Liver (tissue), 3 donors: ENCODE measurements around the gene MSL1.

Source experiments
- CTCF ChIP-seq: fragments of 150-350 bp; IDR thresholded peaks from 2 replicates; pipeline ENCODE4 v1.5.1; 2017; ENCODE audit warnings: improper control_type of control experiment, low read depth, low read length; ENCODE audit not compliant: missing input control
- EGR1 ChIP-seq, 2 donors: IDR thresholded peaks; 2 replicates each; pipeline ENCODE4 v1.6.1; 2016 to 2018; ENCODE audit warnings: antibody characterized with exemption in 2 of 2, low read depth in 2 of 2
- GABPA ChIP-seq, 2 donors: IDR thresholded peaks in 1 of 2; conservative IDR thresholded peaks in 1 of 2; 2 replicates each; pipeline ENCODE4 v1.6.1; 2016; ENCODE audit warnings: antibody characterized with exemption in 2 of 2, mild to moderate bottlenecking in 1 of 2, moderate library complexity in 1 of 2
- HNF4A ChIP-seq, 2 donors: conservative IDR thresholded peaks; 2 replicates each; pipeline ENCODE4 v1.6.1; 2016; ENCODE audit warnings: antibody characterized with exemption in 2 of 2, mild to moderate bottlenecking in 2 of 2
- JUND ChIP-seq, 2 donors: IDR thresholded peaks; 2 replicates each; pipeline ENCODE4 v1.6.1; 2016; ENCODE audit warnings: antibody characterized with exemption in 2 of 2
- MAX ChIP-seq: IDR thresholded peaks from 2 replicates; pipeline ENCODE4 v1.6.1; 2016; ENCODE audit warnings: antibody characterized with exemption
- RAD21 ChIP-seq, 2 donors: IDR thresholded peaks; 2 replicates each; pipeline ENCODE4 v1.6.1; 2016; ENCODE audit warnings: antibody characterized with exemption in 2 of 2, mild to moderate bottlenecking in 2 of 2
- REST ChIP-seq: IDR thresholded peaks from 2 replicates; pipeline ENCODE4 v1.6.1; 2016; ENCODE audit warnings: antibody characterized with exemption, mild to moderate bottlenecking
- RXRA ChIP-seq, 2 donors: IDR thresholded peaks; 2 replicates each; pipeline ENCODE4 v1.6.1; 2017 to 2018; ENCODE audit warnings: antibody characterized with exemption in 2 of 2, mild to moderate bottlenecking in 1 of 2
- SP1 ChIP-seq: IDR thresholded peaks from 2 replicates; pipeline ENCODE4 v1.6.1; 2018; ENCODE audit warnings: antibody characterized with exemption, mild to moderate bottlenecking
- TAF1 ChIP-seq: conservative IDR thresholded peaks from 2 replicates; pipeline ENCODE4 v1.6.1; 2016; ENCODE audit warnings: antibody characterized with exemption, mild to moderate bottlenecking
- ZBTB33 ChIP-seq: IDR thresholded peaks from 2 replicates; pipeline ENCODE4 v1.6.1; 2016; ENCODE audit warnings: antibody characterized with exemption
- donor health status: healthy.
- donor health status: healthy.

GRCh38 chr17:40174514-40174913, 52.7 kb downstream of the MSL1 start:
- TF ChIP-seq TAF1 (no peak), CTCF (no peak), SP1 (no peak), REST (no peak), GABPA (IDR thresholded peaks at IDR 0.05 in 1 of 2, conservative IDR thresholded peaks at IDR 0.05 in 1 of 2) (no peak), EGR1 (IDR thresholded peaks at IDR 0.05; ENCODE audit: low read depth in 2 of 2) (no peak), MAX (no peak), JUND (IDR thresholded peaks at IDR 0.05) (no peak), RAD21 (IDR thresholded peaks at IDR 0.05) (no peak), HNF4A (conservative IDR thresholded peaks at IDR 0.05) (no peak), RXRA (IDR thresholded peaks at IDR 0.05) (no peak), ZBTB33 (no peak)
